Heart left ventricle (tissue), 13 donors: ENCODE measurements around the gene GBP3.

Experiments
- POLR2A ChIP-seq, 2 donors: fragments of 450-650 bp; IDR thresholded peaks; one replicate each; pipeline ENCODE4 v1.6.1; 2017; ENCODE audit warnings: antibody characterized with exemption in 2 of 2, mild to moderate bottlenecking in 2 of 2, moderate library complexity in 2 of 2
- TF ChIP-seq, protein P1 (sequence below), 12 donors: fragments of 200-600 bp; sonication (generic) in 4 of 12; IDR thresholded peaks; one replicate each; pipeline versions ENCODE4 v1.5.0 to v1.8.0; 2018 to 2022; ENCODE audit warnings: antibody characterized with exemption in 12 of 12, mild to moderate bottlenecking in 5 of 12
- donor health status: ischemic (EF 13 %, LVEDD 7.1; RV severe dilation, severe dysfunction).
- donor health status: DM: no; HTN: yes; CAD: no.
- donor health status: DM: no; HTN: no; CAD: no.
- donor health status: ischemic (EF 25% LVEDD 6.9; RV normal size, moderate dysfunction).
- donor health status: ischemic (EF 25% LVEDD 5.7; RV mildly dilated, moderate dysfunction).
- donor health status: ischemic (EF 35%, LVEDD 5.7; RV mildly dilated, moderate dysfunction).
- donor health status: nonischemic (EF 11% LVEDD 7.7; RV severe dilation, severe dysfunction).
- donor health status: DM: yes; HTN: yes; CAD: no.
- donor health status: PGD.
- donor health status: ischemic (EF 29% LVEDD 5.4; RV normal size, mild dysfunction).
- donor health status: nonischemic (EF 23%, LVEDD 6.1; RV moderate dilation, normal function).

GRCh38 chr1:88982055-88982454, 40.6 kb downstream of the GBP3 start:
- no peak for TF ChIP-seq POLR2A (IDR thresholded peaks at IDR 0.05)
- TF ChIP-seq, protein P1, sequence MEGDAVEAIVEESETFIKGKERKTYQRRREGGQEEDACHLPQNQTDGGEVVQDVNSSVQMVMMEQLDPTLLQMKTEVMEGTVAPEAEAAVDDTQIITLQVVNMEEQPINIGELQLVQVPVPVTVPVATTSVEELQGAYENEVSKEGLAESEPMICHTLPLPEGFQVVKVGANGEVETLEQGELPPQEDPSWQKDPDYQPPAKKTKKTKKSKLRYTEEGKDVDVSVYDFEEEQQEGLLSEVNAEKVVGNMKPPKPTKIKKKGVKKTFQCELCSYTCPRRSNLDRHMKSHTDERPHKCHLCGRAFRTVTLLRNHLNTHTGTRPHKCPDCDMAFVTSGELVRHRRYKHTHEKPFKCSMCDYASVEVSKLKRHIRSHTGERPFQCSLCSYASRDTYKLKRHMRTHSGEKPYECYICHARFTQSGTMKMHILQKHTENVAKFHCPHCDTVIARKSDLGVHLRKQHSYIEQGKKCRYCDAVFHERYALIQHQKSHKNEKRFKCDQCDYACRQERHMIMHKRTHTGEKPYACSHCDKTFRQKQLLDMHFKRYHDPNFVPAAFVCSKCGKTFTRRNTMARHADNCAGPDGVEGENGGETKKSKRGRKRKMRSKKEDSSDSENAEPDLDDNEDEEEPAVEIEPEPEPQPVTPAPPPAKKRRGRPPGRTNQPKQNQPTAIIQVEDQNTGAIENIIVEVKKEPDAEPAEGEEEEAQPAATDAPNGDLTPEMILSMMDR (IDR thresholded peaks at IDR 0.05): no peak
